DMS79 (cell line): Measurements from ENCODE around the gene CAMTA1.

Source experiments
- DNase-seq: peaks from one replicate; lab custom pipeline; 2025; lab: John Stamatoyannopoulos, UW

Gene CAMTA1

DNA sequence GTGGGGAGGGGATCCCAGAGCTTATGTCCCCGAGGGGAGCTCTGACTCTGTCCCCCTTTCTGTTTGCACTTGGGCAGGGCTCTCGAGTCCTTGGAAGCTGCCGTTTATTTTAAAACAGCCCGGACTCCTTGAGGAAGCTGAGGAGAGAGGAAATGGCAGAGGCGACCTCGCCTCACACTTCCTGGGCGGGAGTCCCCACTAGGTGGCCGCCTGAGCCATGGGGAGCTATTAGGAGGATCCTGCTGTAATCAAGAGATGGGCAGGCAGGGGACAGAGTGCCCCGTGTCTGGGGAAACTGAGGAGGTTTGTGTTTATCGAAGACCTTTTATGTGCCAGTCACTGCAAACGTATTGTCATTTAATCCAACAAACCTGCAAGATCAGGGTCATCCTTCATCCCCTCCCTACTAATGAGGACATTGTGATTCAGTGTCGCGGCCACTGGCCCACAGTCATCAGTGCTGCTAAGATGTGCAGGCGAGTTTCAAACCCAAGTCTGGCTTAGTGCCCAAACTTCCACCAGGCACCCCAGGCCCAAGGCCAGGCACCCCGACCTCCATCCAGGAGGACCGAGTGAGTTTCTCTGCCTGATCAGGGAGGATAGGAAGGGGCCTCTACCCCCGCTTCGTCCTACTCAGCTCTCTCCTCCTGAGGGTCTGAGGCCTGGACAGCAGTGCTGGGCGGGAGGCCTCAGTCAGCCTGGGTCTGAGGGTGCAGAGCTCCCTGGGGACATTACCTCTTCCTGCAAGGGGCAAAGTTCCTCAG, 669.0 kb downstream of the CAMTA1 start:
- no peak for DNase-seq

DNA sequence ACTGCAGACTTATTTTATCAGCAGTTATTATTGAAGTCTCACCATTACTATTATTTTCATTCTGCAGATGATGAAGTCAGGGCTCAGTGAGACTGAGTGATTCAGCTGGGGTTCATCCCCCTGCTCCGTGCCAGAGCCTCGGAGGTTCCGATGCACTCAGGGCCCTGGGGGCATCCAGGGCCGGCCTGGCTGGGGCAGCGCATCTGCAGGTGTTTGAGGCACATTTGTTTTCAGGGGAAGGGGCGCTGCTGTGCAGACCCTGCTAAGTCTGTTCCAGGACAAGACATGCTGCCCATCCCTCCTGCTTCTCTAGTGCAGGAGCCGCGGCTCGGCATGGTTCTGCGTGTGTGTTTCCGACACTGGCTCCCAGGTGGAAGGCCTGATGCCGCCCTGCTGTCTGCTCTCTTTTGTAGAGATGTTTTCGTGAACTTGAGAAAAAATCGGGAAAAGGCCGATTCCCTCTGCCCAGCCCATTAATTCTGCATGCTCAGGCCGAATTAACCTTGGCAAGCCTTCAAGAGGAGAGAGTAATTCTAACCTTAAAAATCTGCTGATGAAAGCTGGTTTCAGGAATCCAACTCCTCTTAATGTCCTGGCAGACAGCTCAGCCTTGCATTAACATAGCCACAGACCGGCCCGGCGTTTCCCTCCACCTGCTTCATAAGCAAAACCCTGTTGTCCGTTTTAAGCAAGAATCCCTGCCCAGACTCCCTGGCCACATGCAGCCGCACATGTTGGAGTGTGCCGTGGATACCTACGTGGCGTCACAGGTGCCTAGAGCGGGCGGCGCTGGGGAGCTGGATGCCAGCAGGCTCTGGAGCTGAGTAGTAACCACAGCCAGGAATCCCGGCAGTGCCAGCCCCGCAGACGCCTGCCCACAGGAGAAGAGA, 669.9 kb downstream of the CAMTA1 start:
- DNase-seq = peak; percentile 78

DNA sequence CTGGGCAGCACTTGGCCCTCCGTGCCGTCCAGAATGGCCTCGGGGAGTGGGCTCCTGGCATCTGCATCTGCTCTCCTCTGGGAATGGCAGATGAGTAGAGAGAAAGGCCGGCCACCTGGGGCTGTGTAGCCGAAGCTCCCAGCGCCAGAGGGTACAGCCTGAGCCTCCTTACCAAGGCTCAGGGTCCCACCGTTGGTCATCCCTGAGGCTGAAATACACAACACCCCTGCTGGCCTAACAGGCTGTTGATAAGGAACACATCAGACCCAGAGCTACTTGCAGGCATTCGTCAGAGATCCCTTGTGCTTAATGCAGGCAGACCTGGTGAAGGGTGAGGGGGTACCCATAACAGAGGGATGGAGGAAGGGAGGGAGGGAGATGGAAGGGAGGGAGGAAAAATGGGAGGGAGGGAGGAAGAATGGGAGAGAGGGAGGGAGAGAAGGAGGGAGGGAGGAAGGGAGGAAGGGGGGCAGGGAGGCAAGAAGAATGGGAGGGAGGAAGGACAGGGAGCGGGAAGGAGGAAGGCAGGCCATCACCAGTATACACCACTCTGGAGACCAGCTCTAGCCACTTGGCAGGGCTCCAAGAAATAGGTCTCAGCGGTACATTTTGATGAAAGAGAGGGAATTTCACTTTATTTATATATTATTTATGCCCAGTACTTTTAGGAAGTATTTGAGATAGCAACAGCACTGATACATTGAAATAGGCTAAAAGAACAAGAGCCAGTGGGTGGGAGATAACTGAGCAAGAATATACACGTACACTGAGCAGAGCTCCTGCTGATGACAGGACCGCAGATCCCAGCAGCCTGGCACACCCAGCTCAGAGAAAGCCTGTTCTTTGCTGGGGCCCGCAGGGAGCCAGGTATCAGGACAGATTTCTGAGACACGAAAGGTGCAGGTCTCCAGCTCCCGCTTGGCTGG, 670.8 kb downstream of the CAMTA1 start:
- DNase-seq = no peak

- DNase-seq = no peak
Observed at GRCh38 chr1:7456722-7457082, 671.4 kb downstream of the CAMTA1 start.

DNA sequence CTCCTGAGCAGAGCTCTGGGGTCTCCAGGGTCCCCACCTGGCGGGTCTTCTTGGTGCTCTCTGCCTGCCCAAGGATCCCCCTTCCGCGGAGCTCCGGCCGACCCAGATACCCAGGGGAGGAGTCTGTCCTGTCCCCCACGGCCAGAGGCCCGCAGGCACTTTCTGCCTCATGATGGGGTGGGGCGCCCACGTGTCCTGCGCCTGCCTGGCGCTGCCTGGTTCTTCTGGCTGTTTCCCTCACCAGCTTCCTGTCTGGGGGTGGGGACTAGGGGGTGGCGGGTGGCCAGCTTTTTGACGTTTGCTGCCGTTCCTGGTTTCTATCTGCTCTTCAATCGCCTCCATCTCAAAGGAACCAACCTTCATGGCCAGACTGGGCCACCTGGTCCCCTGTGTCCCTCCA, 672.6 kb downstream of the CAMTA1 start:
- DNase-seq = no peak

DNA sequence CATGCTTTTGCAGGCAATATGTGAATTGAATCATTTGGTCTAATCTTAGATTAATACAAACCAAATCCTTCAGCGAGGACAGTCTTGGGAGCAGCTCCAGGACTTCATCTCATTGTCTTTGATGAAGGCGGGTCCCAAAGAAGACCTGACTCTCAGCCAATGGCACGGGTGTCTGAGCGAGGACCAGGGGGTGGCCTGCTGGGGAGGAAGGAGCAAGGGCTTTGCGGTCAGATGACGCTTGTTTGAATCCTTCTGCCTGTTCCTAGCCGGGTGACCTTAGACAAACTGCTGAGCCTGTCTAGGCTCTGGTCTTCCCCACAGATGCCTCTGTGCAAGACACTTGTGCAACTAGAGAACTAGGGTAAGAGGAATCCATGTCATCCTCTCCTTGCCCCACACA, 673.7 kb downstream of the CAMTA1 start:
- DNase-seq = no peak

GRCh38 chr1:7459914-7460313, 674.7 kb downstream of the CAMTA1 start:
- no peak for DNase-seq

- no peak for DNase-seq
Observed at GRCh38 chr1:7460807-7461206, 675.6 kb downstream of the CAMTA1 start.

- DNase-seq = no peak
Observed at GRCh38 chr1:7462617-7463016, 677.4 kb downstream of the CAMTA1 start.

- DNase-seq = no peak
Observed at GRCh38 chr1:7463526-7463925, 678.3 kb downstream of the CAMTA1 start.

GRCh38 chr1:7464736-7465135, 679.5 kb downstream of the CAMTA1 start:
- DNase-seq = no peak

DNA sequence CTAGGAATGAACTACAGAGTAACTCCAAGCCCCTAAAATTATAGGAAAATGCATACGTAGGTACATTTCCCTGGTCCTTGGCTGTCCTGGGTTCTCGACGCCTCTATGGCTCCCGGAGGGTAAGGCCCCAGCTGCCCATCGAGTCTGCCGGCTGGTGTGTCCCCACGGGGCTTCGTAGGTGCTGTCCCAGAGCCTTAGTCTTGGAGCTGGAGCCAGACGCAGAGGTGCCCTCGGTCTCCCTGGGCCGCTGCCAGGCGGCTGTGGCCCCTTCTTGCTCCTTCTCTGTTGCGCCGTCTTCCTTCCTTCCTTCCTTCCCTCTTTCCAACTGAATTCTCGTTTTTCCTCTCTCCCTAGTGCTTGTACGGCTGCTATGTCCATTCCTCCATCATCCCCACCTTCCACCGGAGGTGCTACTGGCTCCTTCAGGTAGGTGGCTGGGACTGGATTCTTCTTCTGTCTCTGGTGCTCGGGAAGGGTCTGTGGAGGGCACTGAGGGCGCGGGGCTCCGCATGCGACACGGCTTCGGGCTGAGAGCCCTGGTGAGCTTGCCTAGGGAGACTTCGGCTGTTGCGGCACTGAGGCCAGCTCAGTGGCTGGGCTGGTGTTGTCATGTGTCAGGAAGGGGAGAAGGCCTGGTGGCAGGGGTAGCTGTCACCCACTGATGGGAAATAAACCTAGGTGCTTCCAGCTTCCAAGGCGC, 682.4 kb downstream of the CAMTA1 start:
- DNase-seq = no peak

- no peak for DNase-seq
Observed at GRCh38 chr1:7468248-7468647, 683.0 kb downstream of the CAMTA1 start.

GRCh38 chr1:7469255-7469938, 684.1 kb downstream of the CAMTA1 start:
- DNase-seq = no peak

GRCh38 chr1:7470904-7471638, 685.8 kb downstream of the CAMTA1 start:
- peak; percentile 37 for DNase-seq

DNA sequence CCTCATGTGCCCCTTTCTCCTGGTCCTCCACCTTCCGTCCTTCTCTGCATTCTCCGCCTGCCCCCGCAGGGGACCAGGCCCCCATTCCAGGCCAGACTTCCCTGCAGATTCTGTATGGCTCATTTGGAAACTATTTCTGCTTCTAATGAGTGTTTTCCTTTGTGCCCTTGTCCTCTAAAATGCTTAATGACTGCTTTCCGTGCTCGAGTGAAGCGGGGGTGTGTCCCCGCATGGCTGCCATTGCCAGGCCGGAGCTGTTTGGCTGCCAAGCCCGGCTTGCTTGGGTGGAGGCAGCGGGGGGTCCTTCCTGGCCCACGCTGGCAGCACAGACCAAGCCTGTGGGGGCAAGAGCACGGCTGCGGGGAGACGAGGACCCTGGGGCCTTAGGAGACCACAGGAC, 686.6 kb downstream of the CAMTA1 start:
- DNase-seq = peak; percentile 78

GRCh38 chr1:7473223-7474142, 688.2 kb downstream of the CAMTA1 start:
- DNase-seq = peak; percentile 44

DNA sequence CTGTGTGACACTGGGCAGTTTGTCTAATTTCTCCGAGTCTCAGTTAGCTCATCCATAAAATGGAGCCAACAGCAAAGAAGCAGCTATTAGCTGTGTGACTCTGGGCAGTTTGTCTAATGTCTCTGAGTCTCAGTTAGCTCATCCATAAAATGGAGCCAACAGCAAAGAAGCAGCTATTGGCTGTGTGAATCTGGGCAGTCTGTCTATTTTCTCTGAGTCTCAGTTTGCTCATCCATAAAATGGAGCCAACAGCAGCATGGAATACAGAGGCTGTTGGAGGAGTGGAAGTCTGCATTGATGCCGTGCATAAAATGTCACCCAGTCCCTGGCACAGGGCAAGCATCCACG, 688.9 kb downstream of the CAMTA1 start:
- DNase-seq = no peak

DNA sequence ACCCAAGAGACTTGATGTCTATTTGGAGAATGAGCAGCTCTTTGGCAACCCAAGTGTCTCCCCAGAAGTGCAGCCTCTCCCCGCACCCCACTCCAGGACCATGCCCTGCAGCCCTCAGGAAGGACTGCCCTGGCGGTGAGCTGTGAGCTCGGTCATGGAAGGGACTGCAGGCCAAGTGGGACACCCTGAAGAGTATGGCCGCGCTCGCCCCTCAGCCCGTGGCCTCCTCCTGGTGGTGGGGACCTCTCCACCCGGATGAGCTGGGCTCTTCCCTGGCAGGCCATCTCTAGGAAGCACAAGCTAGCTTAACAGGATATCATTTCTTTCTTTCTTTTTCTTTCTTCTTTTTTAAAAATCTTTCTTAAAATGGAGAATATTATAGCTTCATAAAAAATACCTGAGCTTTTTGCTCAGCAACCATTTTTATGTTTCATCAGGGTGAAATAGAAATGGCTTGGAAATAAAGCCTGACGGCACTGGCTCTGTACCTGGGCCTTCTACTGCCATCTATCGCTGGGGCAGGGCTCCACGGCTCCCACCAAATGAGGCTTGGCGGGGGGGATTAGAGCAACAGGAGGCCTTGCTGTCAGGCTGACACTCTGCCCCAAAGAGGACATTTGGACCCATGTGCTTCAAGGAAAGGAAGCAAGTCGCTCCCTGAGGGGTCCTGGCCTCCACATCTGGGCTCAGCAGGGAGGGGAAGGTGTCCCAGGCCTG, 689.7 kb downstream of the CAMTA1 start:
- DNase-seq = no peak
